NCI-H2029 treated with DMSO at 0.1 percent for 48 hours (cell line): ENCODE results near the gene ARGFX.
"Not testable (repeated sequence)": the region's sequence is repeated elsewhere in the genome, so short reads cannot be mapped to it uniquely, and the experiment has no call there.

ENCODE experiments used
- DNase-seq: peaks from one replicate; lab custom pipeline; 2025; lab: John Stamatoyannopoulos, UW

Gene ARGFX

GRCh38 chr3:121567649-121568048, at the start of gene ARGFX:
TSS of gene ARGFX (plus strand) at chr3:121567949. CDS start at chr3:121570714, 2,765 bp downstream.
- no peak for DNase-seq

- no peak for DNase-seq
Observed at GRCh38 chr3:121517953-121518655, 49.6 kb upstream of the ARGFX start.

GRCh38 chr3:121520510-121520909, 47.2 kb upstream of the ARGFX start:
- no peak for DNase-seq

- DNase-seq = no peak
Observed at GRCh38 chr3:121529308-121529707, 38.4 kb upstream of the ARGFX start.

GRCh38 chr3:121531269-121531668, 36.5 kb upstream of the ARGFX start:
- DNase-seq = no peak

GRCh38 chr3:121542924-121543323, 24.8 kb upstream of the ARGFX start:
- no peak for DNase-seq

GRCh38 chr3:121545049-121545573, 22.6 kb upstream of the ARGFX start:
- DNase-seq = no peak

GRCh38 chr3:121545574-121546455, 21.9 kb upstream of the ARGFX start, which contains the start of gene POLQ:
TSS of gene POLQ (minus strand) at chr3:121545988. CDS start at chr3:121545877, 111 bp downstream.
- DNase-seq = peak; percentile 89

GRCh38 chr3:121552379-121552778, 15.4 kb upstream of the ARGFX start:
- no peak for DNase-seq

- no peak for DNase-seq
Observed at GRCh38 chr3:121552797-121553196, 15.0 kb upstream of the ARGFX start.

GRCh38 chr3:121557426-121557934, 10.3 kb upstream of the ARGFX start:
- DNase-seq = no peak

GRCh38 chr3:121562148-121562547, 5.6 kb upstream of the ARGFX start:
- no peak for DNase-seq

GRCh38 chr3:121566773-121567172, 976 bp upstream of the ARGFX start:
- no peak for DNase-seq

GRCh38 chr3:121574449-121574848, 6.7 kb downstream of the ARGFX start:
- DNase-seq = no peak

- no peak for DNase-seq
Observed at GRCh38 chr3:121581691-121582090, 13.9 kb downstream of the ARGFX start.

GRCh38 chr3:121584418-121584817, 16.7 kb downstream of the ARGFX start:
- no peak for DNase-seq

- peak; percentile 54 for DNase-seq
Observed at GRCh38 chr3:121592856-121593702, 25.3 kb downstream of the ARGFX start, which contains the start of gene FBXO40. TSS of gene FBXO40 (plus strand) at chr3:121593379. CDS start at chr3:121620576, 27,197 bp downstream.

GRCh38 chr3:121593806-121594205, 26.1 kb downstream of the ARGFX start:
- not testable (repeated sequence) for DNase-seq

GRCh38 chr3:121594850-121595249, 27.1 kb downstream of the ARGFX start:
- no peak for DNase-seq

GRCh38 chr3:121595765-121596406, 28.1 kb downstream of the ARGFX start:
- DNase-seq = no peak

- no peak for DNase-seq
Observed at GRCh38 chr3:121598564-121598963, 30.8 kb downstream of the ARGFX start.
